GM18520 (cell line): ENCODE data around the gene GABBR1.
A peak's percentile ranks its signal among the peaks of the same experiment; 100 is the strongest.

Experiments
- ATAC-seq: cut with Tn5 transposase; IDR thresholded peaks from one replicate; pipeline ENCODE4 v1.9.1; 2021; ENCODE audit not compliant: unreplicated experiment

Gene GABBR1

GRCh38 chr6:29576056-29576455 lies 56.9 kb downstream of the GABBR1 start:
- ATAC-seq, result no peak

GRCh38 chr6:29567991-29568390 lies 65.0 kb downstream of the GABBR1 start:
- ATAC-seq, result no peak

GRCh38 chr6:29567541-29567940 lies 65.4 kb downstream of the GABBR1 start:
- ATAC-seq, result no peak

DNA sequence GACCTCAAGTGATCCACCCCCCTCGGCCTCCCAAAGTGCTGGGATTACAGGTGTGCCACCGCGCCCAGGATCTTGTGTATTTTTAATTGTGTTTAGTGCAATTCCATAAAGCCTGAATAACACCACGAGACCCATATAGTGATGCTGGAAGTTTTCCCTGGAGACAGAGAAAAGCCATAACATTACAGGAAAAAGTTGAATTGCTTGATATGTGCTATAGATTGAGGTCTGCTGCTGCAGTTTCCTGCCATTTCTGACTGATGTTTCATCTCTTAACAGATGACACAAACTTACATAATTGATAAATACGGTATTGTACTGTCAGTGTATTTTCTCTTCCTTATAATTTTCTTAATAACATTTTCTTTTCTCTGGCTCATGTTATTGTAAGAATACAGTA lies 66.1 kb downstream of the GABBR1 start:
- ATAC-seq, result no peak

GRCh38 chr6:29564875-29565274 lies 68.1 kb downstream of the GABBR1 start:
- no peak for ATAC-seq

DNA sequence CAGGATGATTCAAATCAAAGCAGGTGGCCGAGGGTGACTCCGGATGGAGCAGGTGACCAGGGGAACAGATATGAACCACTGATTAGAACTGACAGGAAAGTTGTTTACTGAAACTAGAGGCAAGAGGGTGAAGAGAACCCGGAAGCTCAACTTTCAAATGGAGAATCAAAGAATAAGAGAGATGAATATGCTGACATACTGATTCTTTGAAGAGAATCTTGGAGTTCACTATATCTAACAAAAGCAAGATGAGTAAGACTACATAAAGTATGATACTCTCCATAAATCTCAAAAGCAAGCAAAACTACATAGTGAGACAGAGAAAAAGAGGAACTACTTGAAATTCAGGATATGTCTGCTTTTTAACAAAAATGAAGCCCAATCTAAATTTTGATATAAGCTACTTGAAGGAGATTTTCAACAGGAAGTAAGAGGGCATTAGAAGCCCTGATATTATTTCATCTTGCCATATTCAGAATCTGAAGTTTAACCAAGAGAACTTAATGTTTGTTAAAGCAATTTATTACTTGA lies 69.5 kb downstream of the GABBR1 start:
- no peak for ATAC-seq

GRCh38 chr6:29561606-29562181 lies 71.3 kb downstream of the GABBR1 start:
- ATAC-seq, result no peak

DNA sequence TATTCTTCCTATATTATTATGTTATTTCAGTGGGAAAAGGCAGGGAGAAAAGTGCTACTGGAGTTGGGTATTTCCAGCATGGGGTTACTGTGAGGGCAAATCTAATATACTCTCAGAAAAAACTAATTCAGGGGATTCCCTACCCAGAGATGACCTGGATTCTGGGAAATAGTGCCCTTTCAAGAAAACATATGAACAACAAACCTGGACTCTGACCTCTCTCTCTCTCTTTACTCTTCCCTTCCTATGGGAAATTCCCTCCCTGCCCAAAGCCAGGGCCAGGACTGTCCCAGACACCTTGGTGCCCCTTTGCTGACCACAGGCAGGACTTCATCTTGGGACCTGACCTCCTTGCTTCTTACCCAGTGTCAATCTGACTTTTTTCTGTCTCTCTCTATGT lies 71.9 kb downstream of the GABBR1 start:
- no peak for ATAC-seq

DNA sequence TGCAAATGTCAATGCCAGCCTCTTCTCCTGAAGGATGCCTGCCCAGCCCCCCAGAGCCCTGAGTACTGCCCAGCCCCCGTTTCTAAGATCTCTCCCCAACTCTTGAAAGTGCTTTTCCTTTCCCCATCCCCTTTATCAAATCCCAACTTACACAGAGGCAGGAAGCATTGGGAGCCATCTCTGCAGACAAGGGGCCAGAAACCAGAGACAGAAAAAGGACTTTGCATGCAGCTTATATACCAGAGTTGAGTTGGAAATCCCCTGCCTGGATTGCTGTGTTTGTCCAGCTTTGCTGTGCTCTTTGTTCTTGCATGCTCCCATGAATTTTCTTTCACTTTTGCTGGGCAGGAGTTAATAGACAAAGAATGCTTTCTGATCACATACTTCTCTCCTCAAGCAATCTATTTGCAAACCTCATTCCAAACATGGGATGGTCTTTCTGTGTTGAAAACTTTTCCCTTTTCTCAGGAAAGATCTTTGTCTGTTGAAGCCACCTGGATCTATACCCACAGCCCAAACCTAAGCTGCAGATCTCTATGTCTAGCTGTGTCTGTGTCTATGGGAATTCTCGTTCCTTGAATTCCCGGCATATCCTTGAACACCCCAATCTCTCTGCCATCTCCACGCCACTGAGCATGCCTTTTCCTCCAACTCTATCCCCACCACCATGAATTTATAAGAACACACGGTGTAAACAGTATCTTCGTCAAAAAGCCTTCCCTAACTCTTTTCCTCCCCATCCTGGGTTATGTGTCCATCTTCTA lies 73.3 kb downstream of the GABBR1 start, which contains the start of gene UBD:
TSS of gene UBD (minus strand) at position 209 of the 764 bp plus-strand sequence. CDS start at position 178, 31 bp downstream.
- no peak for ATAC-seq

- ATAC-seq, result no peak
Observed at GRCh38 chr6:29558439-29559079, 74.4 kb downstream of the GABBR1 start.

- no peak for ATAC-seq
Observed at GRCh38 chr6:29557320-29557719, 75.7 kb downstream of the GABBR1 start.

DNA sequence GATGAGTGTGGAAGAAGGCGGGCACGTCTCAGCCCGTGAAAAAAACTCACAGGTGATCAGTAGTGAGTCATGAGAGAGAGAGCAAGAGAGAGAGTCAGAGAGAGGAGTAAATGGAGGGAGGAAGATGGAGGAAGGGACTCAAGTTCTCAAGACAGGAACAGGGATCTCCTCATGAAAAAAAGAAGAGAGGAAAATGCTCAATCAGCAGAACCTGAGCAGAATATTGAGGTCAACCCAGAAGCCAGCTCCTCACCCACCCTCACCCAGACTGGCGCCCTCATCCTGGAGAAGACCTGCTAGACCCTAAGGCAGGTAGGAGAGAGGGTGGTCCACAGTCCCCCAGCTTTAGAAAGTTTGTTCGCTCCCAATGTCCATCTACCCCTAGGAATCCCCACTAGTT lies 78.2 kb downstream of the GABBR1 start:
- ATAC-seq, result no peak

- no peak for ATAC-seq
Observed at GRCh38 chr6:29553268-29554057, 79.5 kb downstream of the GABBR1 start.

GRCh38 chr6:29552512-29553051 lies 80.4 kb downstream of the GABBR1 start:
- ATAC-seq, result peak; percentile 77

DNA sequence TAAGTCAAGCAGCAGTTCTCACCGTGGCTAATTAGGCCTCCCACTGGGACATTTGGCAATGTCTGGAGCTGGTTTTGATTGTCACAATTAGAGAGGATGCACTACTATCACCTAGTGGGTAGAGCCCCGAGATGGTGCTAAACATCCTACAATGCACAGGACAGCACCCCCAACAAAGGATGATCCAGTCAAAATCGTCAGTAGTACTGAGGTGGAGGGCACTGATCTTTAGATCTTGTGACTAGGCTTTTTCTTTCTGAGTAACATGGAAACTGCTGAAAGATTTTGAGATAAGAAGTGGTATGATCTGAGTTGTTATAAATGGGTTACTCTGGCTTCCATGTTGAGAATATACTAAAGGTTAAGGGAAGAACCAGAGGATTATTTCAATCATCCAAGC lies 85.4 kb downstream of the GABBR1 start:
- no peak for ATAC-seq

DNA sequence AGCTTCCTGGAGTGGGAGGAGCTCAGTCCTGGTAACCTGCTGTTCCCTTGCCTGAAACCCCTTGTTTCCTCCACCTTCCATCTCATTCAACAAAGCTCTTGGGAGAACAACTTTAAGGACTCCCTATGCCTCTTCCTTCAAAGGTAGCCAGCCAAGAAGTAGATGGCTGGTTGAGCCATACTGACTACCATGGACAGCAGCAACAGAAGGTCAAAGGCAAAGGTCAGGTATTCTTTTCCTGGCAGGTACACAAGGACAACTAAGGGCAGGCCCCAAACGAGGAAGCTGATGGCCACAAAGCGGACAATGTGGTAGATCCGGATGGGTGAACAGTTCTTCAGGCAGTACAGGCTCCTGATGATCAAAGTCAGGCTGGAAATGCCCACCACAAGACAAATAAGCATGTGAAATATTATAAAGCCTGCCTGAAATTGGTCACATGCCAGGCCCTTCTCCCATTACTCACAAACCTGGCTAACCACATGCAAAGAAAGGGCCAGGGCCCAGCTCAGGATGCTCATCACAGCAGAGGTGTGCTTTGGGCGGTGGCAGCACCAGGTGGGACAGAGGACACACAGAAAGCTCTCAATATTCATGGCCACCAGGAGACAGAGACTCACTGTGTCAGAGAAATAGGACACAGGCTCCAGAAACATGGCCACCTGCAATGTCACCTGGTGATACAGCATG lies 95.1 kb downstream of the GABBR1 start:
- no peak for ATAC-seq

GRCh38 chr6:29532320-29532951 lies 100.5 kb downstream of the GABBR1 start:
- no peak for ATAC-seq

DNA sequence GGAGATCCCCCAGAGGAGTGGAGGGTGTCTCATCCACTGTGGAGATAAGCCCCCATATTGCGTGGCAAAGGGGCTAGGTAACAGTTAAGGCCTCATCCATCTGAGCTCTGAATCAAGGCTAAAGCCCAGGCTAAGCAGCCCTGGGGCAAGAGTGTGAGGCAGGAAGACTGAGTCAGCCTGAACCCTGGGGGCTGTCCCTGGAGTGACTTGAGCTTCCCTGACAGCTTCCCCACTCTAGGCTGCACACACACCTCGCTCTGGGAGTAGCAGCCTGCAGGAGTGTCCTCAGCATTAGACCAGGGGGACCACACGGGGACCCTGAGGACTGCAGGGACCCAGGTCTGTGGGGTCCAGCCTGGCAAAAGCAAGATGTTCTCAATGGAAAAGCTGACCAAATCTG lies 101.3 kb downstream of the GABBR1 start:
- ATAC-seq, result no peak

DNA sequence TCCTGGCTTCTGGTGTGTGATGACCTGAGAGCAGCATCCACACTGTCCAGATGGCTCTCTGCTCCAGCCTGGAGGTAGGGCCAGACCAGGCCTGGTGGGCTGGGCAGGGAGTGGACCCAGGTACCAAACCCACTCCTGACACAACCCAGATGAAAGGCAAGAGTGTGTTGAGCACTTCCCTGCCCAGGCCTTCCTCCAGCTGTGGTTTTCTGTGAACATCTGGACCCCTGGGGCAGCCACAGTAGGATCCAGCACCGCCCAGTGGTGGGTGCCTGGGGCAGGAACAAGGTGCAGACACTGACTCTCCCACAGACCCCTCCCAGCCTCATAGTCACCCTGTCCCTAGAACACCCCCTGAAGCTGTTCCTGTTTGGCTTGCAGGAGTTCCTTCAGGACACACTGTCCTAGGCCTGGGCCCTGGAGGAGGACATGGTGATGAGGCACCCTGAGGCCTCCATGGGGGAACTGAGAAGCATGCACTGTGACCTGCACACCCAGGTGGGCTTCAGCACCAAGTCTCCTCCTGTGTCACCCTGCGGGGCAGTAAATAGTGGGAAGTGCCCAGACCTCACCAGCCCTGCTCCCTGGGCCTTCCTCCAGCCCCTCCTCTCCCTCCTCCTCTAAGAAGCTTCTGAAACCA lies 102.2 kb downstream of the GABBR1 start:
- ATAC-seq, result no peak
